MCF 10A (cell line): ENCODE measurements around the gene PTP4A2. TPM values are rescaled to one million over a fixed set of nuclear protein-coding genes. Genes with fewer than 3 reads are reported as not detected.
"Not testable (repeated sequence)": the region's sequence is repeated elsewhere in the genome, so short reads cannot be mapped to it uniquely, and the experiment has no call there.

ENCODE experiments used
- BruUV-seq: library from RNA; stranded (reverse); fragments of 400-500 nt; replicated peaks from 2 replicates; lab custom pipeline; 2021; lab: Mats Ljungman, UMichigan
- CTCF ChIA-PET: fragments of 300-600 bp; sonication (Branson Sonifier 250); formaldehyde crosslinking; extraction: SDS; loops from one replicate; lab custom pipeline; 2021; ENCODE audit warnings: antibody characterized with exemption, inconsistent platforms; lab: Yijun Ruan, JAX
- POLR2A ChIA-PET: fragments of 300-600, 350-650 bp; sonication (Branson Sonifier 250); formaldehyde crosslinking; extraction: SDS; loops from one replicate; lab custom pipeline; 2020; ENCODE audit warnings: antibody characterized with exemption, inconsistent platforms; lab: Yijun Ruan, JAX
- DNase-seq: peaks from one replicate; pipeline ENCODE4 v3.0.0-alpha.2; 2018; ENCODE audit not compliant: unreplicated experiment
- H3K27ac Mint-ChIP-seq: one replicate; pipeline ENCODE4 v1.8.0; 2022; ENCODE audit warnings: mild to moderate bottlenecking, low read depth, mixed read lengths; ENCODE audit not compliant: unreplicated experiment
- H3K27me3 Mint-ChIP-seq: one replicate; pipeline ENCODE4 v1.8.0; 2022; ENCODE audit warnings: mixed read lengths; ENCODE audit not compliant: insufficient read depth, unreplicated experiment
- H3K36me3 Mint-ChIP-seq: one replicate; pipeline ENCODE4 v1.8.0; 2022; ENCODE audit warnings: mild to moderate bottlenecking, moderate library complexity, mixed read lengths; ENCODE audit not compliant: insufficient read depth, unreplicated experiment
- H3K4me1 Mint-ChIP-seq: one replicate; pipeline ENCODE4 v1.8.0; 2022; ENCODE audit warnings: mixed read lengths; ENCODE audit not compliant: insufficient read depth, unreplicated experiment
- H3K4me3 Mint-ChIP-seq: one replicate; pipeline ENCODE4 v1.8.0; 2022; ENCODE audit warnings: mild to moderate bottlenecking, moderate library complexity, mixed read lengths; ENCODE audit not compliant: unreplicated experiment
- H3K9me3 Mint-ChIP-seq: one replicate; pipeline ENCODE4 v1.8.0; 2022; ENCODE audit warnings: mixed read lengths; ENCODE audit not compliant: unreplicated experiment
- CTCF ChIP-seq: fragments of 200-600 bp; IDR thresholded peaks from one replicate; pipeline ENCODE4 v1.8.0; 2022; ENCODE audit warnings: antibody characterized with exemption, mild to moderate bottlenecking; ENCODE audit not compliant: unreplicated experiment
- intact Hi-C: fragments of 100-400 bp; cut with micrococcal nuclease; formaldehyde crosslinking; loops from 2 replicates; pipeline ENCODE4 v1.14.1; 2022
- total RNA-seq: library from RNA; stranded (reverse); gene quantifications from 2 replicates; pipeline ENCODE4 v1.2.3, GENCODE V29; 2022

The PTP4A2 gene
- total RNA-seq, 1 experiment from 2014 or later, result 220 TPM

- H3K4me3 Mint-ChIP-seq, result no peak overlapping the region
- peaks cover 13% of the 10 kb centered on the region for H3K4me1 Mint-ChIP-seq
- CTCF ChIA-PET, result interaction anchor here (1.2 kb wide), 1 partner anchor 62 kb away, joined by 7 read pairs; no protein-coding TSS in a partner anchor
- H3K9me3 Mint-ChIP-seq, result no peaks in the 10 kb centered on the region
- TF ChIP-seq CTCF, result no peak
- H3K27ac Mint-ChIP-seq, result peak overlapping the region; percentile 16
- peaks cover 34% of the 10 kb centered on the region for H3K36me3 Mint-ChIP-seq
- POLR2A ChIA-PET, result interaction anchor here (0.6 to 4.7 kb wide), 11 partner anchors 9 to 838 kb away, joined by 3 to 30 read pairs (median 3); partner anchors contain the start of genes KHDRBS1 and PTP4A2
- intact Hi-C loops, result no loop called here
- no peaks in the 10 kb centered on the region for H3K27me3 Mint-ChIP-seq
- BruUV-seq, result TSS peak; percentile 3
- DNase-seq, result no peak
Measured at GRCh38 chr1:31901838-31902509, 36.2 kb downstream of the PTP4A2 start.

GRCh38 chr1:31900790-31901189 is 37.4 kb downstream of the PTP4A2 start:
- Mint-ChIP-seq H3K4me1 (peaks cover 18% of the 10 kb centered on the region), H3K27me3 (no peaks in the 10 kb centered on the region), H3K4me3 (no peak overlapping the region), H3K9me3 (no peaks in the 10 kb centered on the region), H3K27ac (no peak overlapping the region), H3K36me3 (peaks cover 22% of the 10 kb centered on the region)
- CTCF ChIA-PET, result interaction anchor here (1.2 kb wide), 1 partner anchor 64 kb away, joined by 7 read pairs; no protein-coding TSS in a partner anchor
- DNase-seq, result no peak
- intact Hi-C loops, result no loop called here
- TF ChIP-seq CTCF, result no peak
- POLR2A ChIA-PET, result interaction anchor here (1.0 to 1.7 kb wide), 4 partner anchors 33 to 113 kb away, joined by 3 to 9 read pairs (median 6); partner anchors contain the start of genes KHDRBS1 and PTP4A2
- no TSS peak for BruUV-seq

- H3K4me3 Mint-ChIP-seq, result no peak overlapping the region
- no TSS peak for BruUV-seq
- H3K36me3 Mint-ChIP-seq, result no peaks in the 10 kb centered on the region
- no peak for TF ChIP-seq CTCF
- intact Hi-C loops, result no loop called here
- H3K27ac Mint-ChIP-seq, result peak overlapping the region; percentile 57
- ChIA-PET CTCF (no interaction called here), POLR2A (interaction anchor here (0.6 to 3.3 kb wide), 16 partner anchors 14 to 118 kb away, joined by 3 to 25 read pairs (median 4); partner anchors contain the start of genes KHDRBS1, PTP4A2 and SPOCD1)
- no peaks in the 10 kb centered on the region for H3K9me3 Mint-ChIP-seq
- no peak for DNase-seq
- H3K4me1 Mint-ChIP-seq, result peaks cover 11% of the 10 kb centered on the region
- no peaks in the 10 kb centered on the region for H3K27me3 Mint-ChIP-seq
Measured at GRCh38 chr1:31897526-31898100, 40.6 kb downstream of the PTP4A2 start.

- H3K27me3 Mint-ChIP-seq, H3K4me3 Mint-ChIP-seq, BruUV-seq, H3K27ac Mint-ChIP-seq, DNase-seq, intact Hi-C loops, H3K9me3 Mint-ChIP-seq, H3K36me3 Mint-ChIP-seq: not testable (repeated sequence)
- peaks cover 11% of the 10 kb centered on the region for H3K4me1 Mint-ChIP-seq
- POLR2A ChIA-PET, result interaction anchor here (3.3 kb wide), 1 partner anchor 39 kb away, joined by 25 read pairs; no protein-coding TSS in a partner anchor
- CTCF ChIA-PET, result interaction anchor here (1.0 kb wide), 1 partner anchor 44 kb away, joined by 3 read pairs; no protein-coding TSS in a partner anchor
Measured at GRCh38 chr1:31895474-31896198, 42.5 kb downstream of the PTP4A2 start.
